ENCODE data around the gene FAM184A.
"Not testable (repeated sequence)": the region's sequence is repeated elsewhere in the genome, so short reads cannot be mapped to it uniquely, and the experiment has no call there.

DNA sequence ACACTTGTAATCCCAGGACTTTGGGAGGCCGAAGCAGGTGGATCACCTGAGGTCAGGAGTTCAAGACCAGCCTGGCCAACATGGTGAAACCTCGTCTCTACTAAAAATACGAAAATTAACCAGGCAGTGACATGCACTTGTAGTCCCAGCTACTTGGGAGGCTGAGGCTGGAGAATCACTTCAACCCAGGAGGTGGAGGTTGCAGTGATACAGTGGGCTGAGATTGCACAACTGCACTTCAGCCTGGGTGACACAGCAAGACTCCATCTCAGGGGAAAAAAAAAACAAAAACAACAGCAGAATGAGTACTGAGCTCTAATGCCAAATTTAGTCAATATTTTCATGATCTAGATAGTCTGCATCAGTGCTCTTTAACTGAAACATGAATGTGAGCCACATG is 81.0 kb downstream of the FAM184A start:
- not testable (repeated sequence) for TF ChIP-seq EZH2 (IDR thresholded peaks at IDR 0.05; ENCODE audit: insufficient read depth, poor library complexity, severe bottlenecking); EZH2phosphoT487 (IDR thresholded peaks at IDR 0.05; ENCODE audit: insufficient read depth, low read depth)

Data from GM23248 (cell line).